Measurements from ENCODE around the gene PTPN14.

Gene PTPN14

DNA sequence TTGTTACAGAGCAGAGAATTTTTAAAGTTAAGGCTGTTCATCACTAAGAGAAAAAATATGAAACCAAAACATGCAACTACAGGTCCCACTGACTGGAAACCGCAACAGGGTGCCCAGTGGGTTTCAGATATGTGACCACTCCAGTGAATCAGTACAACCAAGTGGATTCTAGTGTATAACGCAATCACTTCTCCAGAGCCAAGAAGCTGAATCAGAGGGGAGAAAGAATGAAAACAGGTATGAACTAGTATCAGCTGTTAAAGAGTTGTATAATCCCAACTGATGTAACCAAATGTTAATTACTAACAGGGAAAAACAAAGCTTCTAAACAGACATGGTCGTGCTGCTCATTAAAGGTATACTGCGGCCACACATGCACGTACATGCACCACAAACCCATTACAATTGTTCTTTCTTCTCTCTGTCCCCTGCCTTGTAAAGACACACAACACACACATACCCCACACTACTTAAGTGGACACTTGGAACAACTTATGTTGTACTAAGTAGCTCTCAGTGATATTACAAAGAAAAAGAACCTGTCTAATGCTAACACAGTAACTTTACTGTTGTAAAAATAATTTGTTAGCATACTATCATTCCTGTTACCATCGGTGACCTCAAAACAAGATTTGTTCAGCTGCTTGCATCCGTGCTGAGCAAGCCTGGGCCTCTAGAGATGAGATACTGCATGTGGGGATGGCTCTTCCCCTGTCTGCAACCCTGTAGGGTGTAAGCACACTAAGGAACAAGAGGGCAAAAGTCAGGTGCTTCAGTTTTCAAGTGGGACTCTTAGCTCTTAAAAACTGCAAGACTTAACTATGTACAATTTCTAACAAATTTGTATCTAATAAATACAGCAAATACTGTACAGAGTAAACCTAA is 74.2 kb downstream of the PTPN14 start:
- TF ChIP-seq, protein P1, sequence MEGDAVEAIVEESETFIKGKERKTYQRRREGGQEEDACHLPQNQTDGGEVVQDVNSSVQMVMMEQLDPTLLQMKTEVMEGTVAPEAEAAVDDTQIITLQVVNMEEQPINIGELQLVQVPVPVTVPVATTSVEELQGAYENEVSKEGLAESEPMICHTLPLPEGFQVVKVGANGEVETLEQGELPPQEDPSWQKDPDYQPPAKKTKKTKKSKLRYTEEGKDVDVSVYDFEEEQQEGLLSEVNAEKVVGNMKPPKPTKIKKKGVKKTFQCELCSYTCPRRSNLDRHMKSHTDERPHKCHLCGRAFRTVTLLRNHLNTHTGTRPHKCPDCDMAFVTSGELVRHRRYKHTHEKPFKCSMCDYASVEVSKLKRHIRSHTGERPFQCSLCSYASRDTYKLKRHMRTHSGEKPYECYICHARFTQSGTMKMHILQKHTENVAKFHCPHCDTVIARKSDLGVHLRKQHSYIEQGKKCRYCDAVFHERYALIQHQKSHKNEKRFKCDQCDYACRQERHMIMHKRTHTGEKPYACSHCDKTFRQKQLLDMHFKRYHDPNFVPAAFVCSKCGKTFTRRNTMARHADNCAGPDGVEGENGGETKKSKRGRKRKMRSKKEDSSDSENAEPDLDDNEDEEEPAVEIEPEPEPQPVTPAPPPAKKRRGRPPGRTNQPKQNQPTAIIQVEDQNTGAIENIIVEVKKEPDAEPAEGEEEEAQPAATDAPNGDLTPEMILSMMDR (IDR thresholded peaks at IDR 0.05; ENCODE audit: low read depth, low read length): no peak
- DNase-seq (ENCODE audit: extremely low read depth, low read depth): peak; percentile 81

GRCh38 chr1:214476229-214476985 is 75.0 kb downstream of the PTPN14 start:
- no peak for DNase-seq (ENCODE audit: extremely low read depth, low read depth)
- TF ChIP-seq, protein P1 (IDR thresholded peaks at IDR 0.05; ENCODE audit: low read depth, low read length): no peak

DNA sequence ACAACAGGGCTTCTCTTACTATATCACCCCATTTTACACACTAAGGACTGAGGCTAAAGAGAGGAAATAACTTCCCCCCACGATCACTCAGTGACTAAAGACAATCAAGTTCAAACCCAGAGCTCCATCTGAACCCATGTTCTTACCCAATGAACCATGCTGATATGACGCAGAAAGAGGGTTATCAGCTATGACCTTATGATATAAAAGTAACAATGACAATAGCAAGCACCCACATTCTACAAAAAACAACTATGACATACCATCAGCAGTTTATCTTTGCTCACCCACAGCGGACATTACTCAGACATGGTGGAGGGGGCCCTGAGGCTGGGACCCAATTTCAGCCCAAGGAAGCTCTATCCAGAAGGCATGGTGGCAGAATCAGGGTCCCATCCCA is 75.7 kb downstream of the PTPN14 start:
- no peak for DNase-seq (ENCODE audit: extremely low read depth, low read depth)
- TF ChIP-seq, protein P1 (IDR thresholded peaks at IDR 0.05; ENCODE audit: low read depth, low read length): no peak

DNA sequence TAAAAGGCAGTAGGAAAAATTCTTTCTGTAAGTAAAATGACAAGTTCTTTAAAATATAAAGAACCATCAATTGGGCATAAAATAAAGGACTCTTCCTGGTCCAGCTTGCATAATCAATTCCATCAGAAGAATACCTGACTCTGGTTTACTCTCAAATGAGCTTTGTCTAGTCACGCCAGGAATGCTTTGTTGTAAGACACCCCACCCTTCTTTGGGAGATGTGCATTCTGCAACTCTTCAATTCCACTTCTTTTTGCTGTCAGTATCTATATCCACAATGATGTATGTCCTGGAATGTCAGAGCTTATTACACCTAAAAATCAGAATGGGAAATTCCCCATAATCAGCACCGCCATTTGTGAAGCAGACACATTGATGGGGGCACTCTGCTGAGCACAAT is 76.1 kb downstream of the PTPN14 start:
- TF ChIP-seq, protein P1 (IDR thresholded peaks at IDR 0.05; ENCODE audit: low read depth, low read length): no peak
- DNase-seq (ENCODE audit: extremely low read depth, low read depth): no peak

- TF ChIP-seq, protein P1 (IDR thresholded peaks at IDR 0.05; ENCODE audit: low read depth, low read length): no peak
Measured at GRCh38 chr1:214474467-214474866, 76.9 kb downstream of the PTPN14 start.

DNA sequence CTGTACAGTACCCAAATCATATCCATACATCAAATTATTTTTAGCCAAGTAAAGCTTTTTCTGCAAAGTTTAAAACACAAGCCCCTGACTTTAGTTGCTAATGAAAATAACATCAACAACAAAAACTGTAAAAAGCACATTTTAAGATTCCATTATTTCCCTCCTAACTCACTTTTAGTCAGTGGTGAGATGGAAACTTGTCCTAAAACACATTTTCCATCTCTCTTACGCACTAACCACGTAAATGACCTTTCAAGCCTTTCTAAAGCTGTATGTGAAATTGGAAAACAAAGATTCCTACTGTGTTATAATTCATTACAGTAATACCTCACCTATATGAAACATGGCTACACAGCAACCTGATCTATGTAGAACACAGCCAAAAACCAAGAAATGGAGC is 77.5 kb downstream of the PTPN14 start:
- TF ChIP-seq, protein P1 (IDR thresholded peaks at IDR 0.05; ENCODE audit: low read depth, low read length): no peak
- no peak for DNase-seq (ENCODE audit: extremely low read depth, low read depth)

More at GRCh38 chr1:214474467-214474866, 76.9 kb downstream of the PTPN14 start:
- no peak for DNase-seq (ENCODE audit: extremely low read depth, low read depth)

GRCh38 chr1:214473387-214473786 is 78.0 kb downstream of the PTPN14 start:
- TF ChIP-seq, protein P1 (IDR thresholded peaks at IDR 0.05; ENCODE audit: low read depth, low read length): no peak
- DNase-seq (ENCODE audit: extremely low read depth, low read depth): peak; percentile 62

All from AG09319 (cell line).